Measurements from ENCODE around the gene UGCG.

- no peak for TF ChIP-seq CTCF (IDR thresholded peaks at IDR 0.05; ENCODE audit: low read depth, low read length)
- no peak for TF ChIP-seq POLR2A (IDR thresholded peaks at IDR 0.05; ENCODE audit: extremely low read depth, insufficient read length)
Measured at GRCh38 chr9:111868475-111868874, 28.1 kb upstream of the UGCG start.

All from NB4 (cell line).